Renal cortex interstitium (tissue), 11 donors: ENCODE measurements around the gene ADIPOR1. TPM values are rescaled to one million over a fixed set of nuclear protein-coding genes. Genes with fewer than 3 reads are reported as not detected.
"Not testable (repeated sequence)": the region's sequence is repeated elsewhere in the genome, so short reads cannot be mapped to it uniquely, and the experiment has no call there.

ENCODE experiments used
- DNase-seq, 11 donors: peaks; one replicate each; pipeline ENCODE4 v3.0.0-alpha.2; 2013; ENCODE audit warnings: low read depth in 9 of 11, low spot score in 4 of 11; ENCODE audit errors: extremely low read depth in 1 of 11
- polyA plus RNA-seq, 3 donors: library from polyadenylated mRNA; unstranded; fragments of 120-200 nt; gene quantifications; one replicate each; pipeline ENCODE4 v1.2.1, GENCODE V29; 2013; ENCODE audit not compliant: insufficient read length in 3 of 3

ADIPOR1 gene
- polyA plus RNA-seq, 3 donors = 73.8 to 76.9 (median 75.1) TPM

DNA sequence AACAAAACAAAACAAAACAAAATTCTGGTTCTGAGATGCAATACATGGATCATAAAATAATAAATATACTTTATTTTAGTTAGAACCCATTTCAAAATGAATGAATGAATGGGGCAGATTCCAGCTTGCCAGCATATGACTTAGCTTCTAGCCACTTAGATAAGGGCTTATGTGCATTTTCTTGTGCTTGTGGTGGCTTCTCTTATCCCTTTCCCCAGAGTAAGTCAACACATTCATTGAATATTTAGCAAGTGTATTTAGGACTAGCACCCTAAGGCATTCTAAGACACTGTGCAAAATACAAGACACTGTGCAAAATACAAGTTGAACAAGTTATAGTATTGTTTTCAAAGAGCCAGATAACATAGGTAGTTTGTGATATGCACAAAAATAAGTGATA is 4.7 kb downstream of the ADIPOR1 start:
- DNase-seq = no peak

GRCh38 chr1:202952818-202953217 is 5.3 kb downstream of the ADIPOR1 start:
- no peak for DNase-seq

GRCh38 chr1:202952099-202952498 is 6.0 kb downstream of the ADIPOR1 start:
- DNase-seq = no peak

DNA sequence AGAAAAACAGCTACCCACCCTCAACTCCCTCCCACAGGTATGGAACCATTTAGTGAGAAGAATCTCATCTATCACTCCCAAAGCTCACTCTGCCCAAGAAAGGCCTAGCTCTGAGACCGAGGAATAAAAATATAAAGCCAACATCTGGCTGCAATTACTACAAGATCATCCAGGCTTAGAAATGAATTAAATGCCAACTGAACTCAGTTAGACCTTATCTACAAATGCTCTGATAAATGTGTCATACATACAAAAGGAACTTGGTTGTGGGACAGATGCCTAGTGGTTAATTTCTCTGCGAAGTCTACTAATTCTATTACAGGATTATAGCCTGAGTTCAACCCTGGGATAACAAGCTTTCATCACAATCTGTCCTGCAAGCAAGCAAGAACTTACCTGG is 6.7 kb downstream of the ADIPOR1 start:
- no peak for DNase-seq

DNA sequence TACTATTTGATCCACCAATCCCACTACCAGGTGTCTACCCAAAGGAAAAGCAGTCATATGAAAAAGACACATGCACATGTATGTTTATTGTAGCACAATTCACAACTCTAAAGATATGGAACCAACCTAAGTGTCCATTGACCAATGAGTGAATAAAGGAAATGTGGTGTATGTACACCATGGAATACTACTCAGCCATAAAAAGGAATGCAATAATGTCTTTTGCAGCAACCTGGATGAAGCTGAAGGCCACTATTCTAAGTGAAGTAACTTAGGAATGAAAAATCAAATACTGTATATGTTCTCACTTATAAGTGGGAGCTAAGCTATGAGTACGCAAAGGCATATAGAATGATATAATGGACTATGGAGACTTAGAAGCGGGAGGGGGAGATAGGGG is 12.6 kb downstream of the ADIPOR1 start:
- DNase-seq = no peak

DNA sequence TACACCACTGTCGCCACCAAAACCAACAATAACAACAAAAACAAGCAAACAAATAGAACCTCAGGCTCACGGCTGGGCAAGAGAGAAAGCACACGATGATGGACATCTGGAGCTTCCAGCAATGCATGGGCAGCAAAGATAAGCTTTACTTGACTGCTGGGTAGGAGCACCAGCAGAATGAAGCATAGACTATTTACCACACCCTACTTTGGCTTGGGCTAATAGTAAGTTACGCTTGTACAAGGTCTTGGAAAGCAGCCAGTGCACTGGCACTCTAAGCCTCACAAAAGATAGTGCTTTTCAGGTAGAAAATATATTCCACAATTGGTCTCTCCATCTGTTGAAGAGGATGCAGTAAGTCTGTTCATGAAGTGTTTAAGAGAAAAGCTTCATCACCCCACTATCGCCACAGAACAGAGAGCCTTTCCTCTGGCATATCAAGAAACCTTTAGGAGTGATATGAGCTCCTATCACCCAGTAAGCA is 13.6 kb downstream of the ADIPOR1 start:
- DNase-seq = no peak

DNA sequence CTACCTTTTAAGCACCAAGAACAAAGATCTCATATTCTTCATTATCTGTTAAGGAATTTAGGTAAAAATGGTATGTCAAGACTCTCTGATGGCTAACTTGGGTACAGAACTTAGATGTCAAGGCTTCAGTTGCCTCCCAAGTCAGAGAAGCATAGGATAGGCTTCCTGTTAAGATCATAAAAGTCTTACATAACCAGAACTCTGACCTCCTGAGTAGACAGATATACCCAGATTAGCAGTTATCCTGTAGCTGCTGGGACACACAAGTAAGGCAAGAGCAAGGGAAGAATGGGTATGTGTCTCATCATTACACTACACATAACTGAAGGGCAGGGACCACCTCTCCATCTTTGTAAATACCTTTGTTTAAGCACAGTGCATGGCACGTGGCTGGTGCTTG is 15.7 kb downstream of the ADIPOR1 start:
- DNase-seq = no peak

DNA sequence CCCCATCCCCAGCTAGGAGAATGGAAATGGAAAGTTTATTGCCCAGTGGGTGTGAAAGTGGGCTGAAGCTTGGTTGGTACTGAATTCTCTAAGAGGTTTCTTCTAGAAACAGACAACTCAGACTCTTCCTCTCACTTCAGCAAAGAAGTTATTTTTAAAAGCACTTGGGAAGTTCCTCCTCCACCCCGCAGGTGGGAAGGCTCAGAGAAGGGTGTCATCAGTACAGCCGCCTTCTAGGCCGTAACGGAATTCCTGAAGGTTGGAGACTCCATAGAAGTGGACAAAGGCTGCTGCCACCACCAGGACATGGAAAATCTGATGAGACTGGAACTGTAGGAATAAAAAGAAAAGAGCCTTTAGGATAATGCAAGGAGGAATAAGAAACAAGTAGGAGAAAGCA is 16.7 kb downstream of the ADIPOR1 start:
- DNase-seq = no peak

DNA sequence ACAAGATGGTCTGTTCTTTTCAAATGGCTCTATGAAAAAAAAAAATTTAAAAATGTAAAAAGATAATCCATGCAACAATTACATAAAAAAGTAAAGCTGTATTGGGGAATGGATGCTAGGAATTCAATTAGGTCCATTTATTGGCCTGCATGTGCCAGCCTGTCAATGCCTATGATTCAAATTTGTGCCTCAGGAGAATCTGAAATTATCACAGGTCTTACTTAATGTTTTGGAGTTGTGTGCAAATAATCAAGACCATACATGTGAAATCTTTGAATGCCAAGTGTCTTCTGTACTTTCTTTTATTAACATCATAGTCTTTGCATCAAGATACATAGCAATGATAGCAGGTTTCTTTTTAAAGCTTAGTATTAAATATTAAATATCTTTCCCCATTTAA is 17.6 kb downstream of the ADIPOR1 start:
- DNase-seq = no peak

DNA sequence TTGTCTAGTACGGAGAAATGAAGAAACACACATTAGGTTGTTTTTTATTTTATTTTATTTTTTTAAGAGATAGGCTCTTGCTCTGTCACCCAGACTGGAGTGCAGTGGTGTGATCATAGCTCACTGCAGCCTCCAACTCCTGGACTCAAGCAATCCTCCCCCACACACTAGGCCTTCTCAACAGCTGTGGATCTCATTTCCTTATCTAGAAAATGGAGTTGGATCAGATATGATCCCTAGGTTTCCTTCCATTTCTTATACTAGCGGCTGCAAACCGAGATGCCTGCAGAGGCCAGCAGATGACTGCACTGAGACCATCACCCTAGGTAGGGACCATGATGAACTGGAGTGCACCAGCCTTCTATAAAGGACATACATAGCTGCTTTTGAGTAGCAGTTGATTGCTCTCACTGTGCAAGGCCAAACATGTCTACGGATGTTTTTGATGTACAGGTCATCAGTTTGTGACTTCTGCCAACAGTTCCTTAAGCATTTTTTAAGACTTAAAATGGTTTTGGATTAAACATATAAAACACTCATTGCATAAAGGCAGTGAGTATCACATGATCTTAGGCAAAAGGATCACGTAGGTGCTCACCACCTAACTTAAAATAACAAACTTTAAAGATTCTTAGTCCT is 19.7 kb downstream of the ADIPOR1 start:
- DNase-seq = no peak

- DNase-seq = not testable (repeated sequence)
Observed at GRCh38 chr1:202936409-202936808, 21.7 kb downstream of the ADIPOR1 start.

DNA sequence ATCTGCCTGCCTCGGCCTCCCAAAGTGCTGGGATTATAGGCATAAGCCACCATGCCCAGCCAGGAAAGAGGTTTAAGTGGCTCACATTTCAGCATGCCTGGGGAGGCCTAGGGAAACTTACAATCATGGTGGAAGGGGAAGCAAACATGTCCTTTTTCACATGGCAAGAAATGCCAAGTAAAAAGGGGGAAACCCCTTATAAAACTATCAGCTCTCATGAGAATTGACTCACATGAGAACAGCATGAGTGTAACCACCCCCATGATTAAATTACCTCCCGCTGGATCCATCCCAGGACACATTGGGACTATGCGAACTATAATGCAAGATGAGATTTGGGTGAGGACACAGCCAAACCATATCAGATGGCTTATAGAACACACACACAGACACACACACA is 22.3 kb downstream of the ADIPOR1 start:
- DNase-seq = no peak

GRCh38 chr1:202934755-202935154 is 23.4 kb downstream of the ADIPOR1 start:
- DNase-seq = no peak

DNA sequence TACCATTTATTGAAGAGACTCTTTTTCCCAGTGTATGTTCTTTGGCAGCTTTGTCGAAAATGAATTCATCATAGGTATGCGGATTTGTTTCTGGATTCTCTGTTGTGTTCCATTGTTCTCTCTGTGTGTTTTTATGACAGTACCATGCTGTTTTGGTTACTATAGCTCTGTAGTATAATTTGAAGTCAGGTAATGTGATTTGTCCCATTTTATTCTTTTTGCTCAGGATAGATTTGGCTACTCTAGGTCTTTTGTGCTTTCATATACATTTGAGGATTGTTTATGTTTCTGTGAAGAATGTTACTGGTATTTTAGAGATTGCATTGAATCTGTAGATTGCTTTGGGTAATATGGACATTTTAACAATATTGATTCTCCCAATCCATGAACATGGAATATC is 25.6 kb downstream of the ADIPOR1 start:
- DNase-seq = no peak

GRCh38 chr1:202926581-202927491 is 31.3 kb downstream of the ADIPOR1 start, which contains the start of gene KLHL12:
TSS of gene KLHL12 (minus strand) at chr1:202927234. CDS start at chr1:202925162, 2,072 bp downstream.
- peak; percentile 88 to 96 (median 95) for DNase-seq

DNA sequence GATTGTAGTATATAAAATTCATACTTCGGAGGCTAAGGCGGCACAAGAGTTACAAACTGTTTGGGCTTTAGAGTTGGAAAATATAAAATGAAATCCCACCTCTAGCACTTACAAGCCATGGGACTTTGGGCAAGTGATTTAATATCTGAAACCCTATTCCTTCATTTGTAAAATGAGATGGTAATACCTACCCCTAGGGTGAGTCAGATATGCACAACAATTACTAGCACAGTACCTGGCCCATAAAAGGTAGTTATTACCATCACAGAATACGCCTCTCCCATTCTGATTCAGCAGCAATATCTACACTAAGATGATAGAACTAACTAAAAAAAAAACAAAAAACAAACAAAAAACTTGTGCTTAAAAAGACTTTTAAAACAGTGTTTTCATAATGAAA is 34.6 kb downstream of the ADIPOR1 start:
- no peak for DNase-seq

- no peak for DNase-seq
Observed at GRCh38 chr1:202919615-202920014, 38.5 kb downstream of the ADIPOR1 start.

DNA sequence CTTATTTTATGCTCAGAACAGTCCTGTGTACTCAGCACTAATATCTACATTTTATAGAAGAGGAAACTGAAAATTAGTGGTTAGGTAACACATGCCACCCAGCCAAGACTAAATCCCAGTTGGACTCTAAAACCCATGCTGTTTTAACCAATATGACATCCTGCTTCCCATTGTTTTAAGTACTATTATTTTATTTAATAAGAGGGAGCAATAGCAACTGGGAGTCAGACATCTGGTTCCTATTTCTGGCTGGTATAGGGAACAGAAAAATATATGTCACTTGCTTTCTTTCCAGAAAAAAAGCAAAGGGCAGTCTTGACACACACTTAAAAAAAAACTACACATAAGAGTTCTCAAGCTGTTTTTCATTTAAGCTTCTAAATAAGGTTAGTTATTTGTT is 43.0 kb downstream of the ADIPOR1 start:
- DNase-seq = no peak

- DNase-seq = not testable (repeated sequence)
Observed at GRCh38 chr1:202912476-202912875, 45.6 kb downstream of the ADIPOR1 start.

DNA sequence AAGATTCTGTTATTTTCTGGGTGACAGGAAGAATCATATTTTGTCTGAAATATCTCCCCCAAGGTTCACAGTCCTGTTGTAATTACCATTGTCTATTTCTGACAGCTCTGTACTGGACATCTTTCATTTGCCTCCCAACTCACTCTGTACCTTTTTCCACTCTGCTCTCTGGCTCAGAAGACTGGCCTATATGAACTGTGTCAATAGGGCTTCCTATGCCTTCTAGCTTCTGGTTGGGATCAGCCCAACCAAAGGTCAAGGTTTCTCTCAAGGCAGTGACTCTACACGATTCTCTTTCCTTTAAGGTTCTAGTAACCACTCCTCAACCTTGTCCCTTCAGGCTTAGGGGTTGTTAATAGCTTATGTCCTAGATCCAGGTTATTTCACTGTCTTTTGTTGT is 48.6 kb downstream of the ADIPOR1 start:
- DNase-seq = no peak
